Psoas muscle (tissue), 8 donors: ENCODE data around the gene TFF1. TPM values are rescaled to one million over a fixed set of nuclear protein-coding genes. Genes with fewer than 3 reads are reported as not detected.
A peak's percentile ranks its signal among the peaks of the same experiment; 100 is the strongest.

ENCODE experiments used
- ATAC-seq, 4 donors: fragments of 200-7000 bp; cut with Tn5 transposase; one replicate each; pipeline ENCODE4 v1.9.1; 2020; ENCODE audit warnings: moderate library complexity in 3 of 4, mild to moderate bottlenecking in 2 of 4
- DNase-seq, 2 donors: peaks; one replicate each; pipeline ENCODE4 v3.0.0-alpha.2; 2020
- H3K27ac ChIP-seq: fragments of 200-600 bp; one replicate; pipeline ENCODE4 v1.8.0; 2022
- H3K27me3 ChIP-seq, 3 donors: fragments of 200-600 bp in 1 of 3; one replicate each; pipeline versions ENCODE4 v1.6.1 to v1.8.0; 2013 to 2022; ENCODE audit warnings: low read length in 2 of 3, mild to moderate bottlenecking in 2 of 3, moderate library complexity in 1 of 3; ENCODE audit not compliant: insufficient read depth in 3 of 3
- H3K36me3 ChIP-seq, 2 donors: fragments of 200-600 bp in 1 of 2; one replicate each; pipeline versions ENCODE4 v1.6.1 to v1.8.0; 2013 to 2022; ENCODE audit warnings: low read depth in 1 of 2, mild to moderate bottlenecking in 1 of 2, moderate library complexity in 1 of 2; ENCODE audit not compliant: insufficient read depth in 1 of 2
- H3K4me1 ChIP-seq: fragments of 200-600 bp; one replicate; pipeline ENCODE4 v1.8.0; 2022
- H3K4me3 ChIP-seq: fragments of 200-600 bp; one replicate; pipeline ENCODE4 v1.8.0; 2022; ENCODE audit warnings: mild to moderate bottlenecking
- H3K9me3 ChIP-seq: fragments of 200-600 bp; one replicate; pipeline ENCODE4 v1.8.0; 2022
- WGBS, 3 donors: extraction: QIAGEN DNeasy Blood & Tissue Kit; methylation state at CpG; one replicate each; pipeline versions ENCODE4 v1.1.6 to v1.1.7; 2013; 5-methylcytosine and 5-hydroxymethylcytosine counted together
- intact Hi-C, 2 donors: fragments of 100-400 bp; cut with DNase I; formaldehyde crosslinking; loops; one replicate each; pipeline versions ENCODE4 v1.11.0 to v1.14.2; 2022
- polyA plus RNA-seq, 3 donors: library from polyadenylated mRNA; stranded (reverse); fragments of 200-250 nt; gene quantifications; one replicate each; pipeline ENCODE4 v1.2.3, GENCODE V29; 2013
- total RNA-seq, 4 donors: library from RNA; stranded (reverse); fragmentation: NEBNext Ultra II Directional in 2 of 4; extraction: Animal tissue kit (Norgen Biotek cat#: 25700) in 2 of 4; gene quantifications; one replicate each; pipeline versions ENCODE4 v1.2.1 to v1.2.4, GENCODE V29; 2021 to 2023
- TF ChIP-seq, protein P1 (sequence below): fragments of 200-600 bp; IDR thresholded peaks from one replicate; pipeline ENCODE4 v1.8.0; 2022; ENCODE audit warnings: antibody characterized with exemption
- donor health status: healthy with polysubstance abuse.
- donor health status: DM: no; HTN: no; CAD: no; lungs with moderate emphysema.
- donor health status: Bipolar disorder and iron deficiency.
- donor health status: healthy.
- donor health status: DM: yes; HTN: yes; CAD: no.
- donor health status: DM: no; HTN: no; CAD: no.
- donor health status: DM: no; HTN: no; CAD: no.
- donor health status: DM: yes; HTN: yes; CAD: no.

Gene TFF1
- total and polyA plus RNA-seq, 7 donors = 0.16 TPM; not detected in 6

- no peaks in the 10 kb centered on the region for H3K9me3 ChIP-seq
- H3K27ac ChIP-seq = no peak overlapping the region
- DNase-seq (no peak), ATAC-seq (no peak)
- no peak overlapping the region for H3K4me3 ChIP-seq
- WGBS, 3 donors = 65 to 73% (median 68%) methylated on average over 8 of the region's 8 CpGs
- intact Hi-C loops = no loop called here
- no peaks in the 10 kb centered on the region for H3K4me1 ChIP-seq
- H3K36me3 ChIP-seq = no peaks in the 10 kb centered on the region
- TF ChIP-seq, protein P1, sequence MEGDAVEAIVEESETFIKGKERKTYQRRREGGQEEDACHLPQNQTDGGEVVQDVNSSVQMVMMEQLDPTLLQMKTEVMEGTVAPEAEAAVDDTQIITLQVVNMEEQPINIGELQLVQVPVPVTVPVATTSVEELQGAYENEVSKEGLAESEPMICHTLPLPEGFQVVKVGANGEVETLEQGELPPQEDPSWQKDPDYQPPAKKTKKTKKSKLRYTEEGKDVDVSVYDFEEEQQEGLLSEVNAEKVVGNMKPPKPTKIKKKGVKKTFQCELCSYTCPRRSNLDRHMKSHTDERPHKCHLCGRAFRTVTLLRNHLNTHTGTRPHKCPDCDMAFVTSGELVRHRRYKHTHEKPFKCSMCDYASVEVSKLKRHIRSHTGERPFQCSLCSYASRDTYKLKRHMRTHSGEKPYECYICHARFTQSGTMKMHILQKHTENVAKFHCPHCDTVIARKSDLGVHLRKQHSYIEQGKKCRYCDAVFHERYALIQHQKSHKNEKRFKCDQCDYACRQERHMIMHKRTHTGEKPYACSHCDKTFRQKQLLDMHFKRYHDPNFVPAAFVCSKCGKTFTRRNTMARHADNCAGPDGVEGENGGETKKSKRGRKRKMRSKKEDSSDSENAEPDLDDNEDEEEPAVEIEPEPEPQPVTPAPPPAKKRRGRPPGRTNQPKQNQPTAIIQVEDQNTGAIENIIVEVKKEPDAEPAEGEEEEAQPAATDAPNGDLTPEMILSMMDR = no peak
- peaks cover 0 to 32% (median 3%) of the 10 kb centered on the region in 3 donors for H3K27me3 ChIP-seq
These were observed 27.2 kb upstream of the TFF1 start for GRCh38 chr21:42393443-42393950.

DNA sequence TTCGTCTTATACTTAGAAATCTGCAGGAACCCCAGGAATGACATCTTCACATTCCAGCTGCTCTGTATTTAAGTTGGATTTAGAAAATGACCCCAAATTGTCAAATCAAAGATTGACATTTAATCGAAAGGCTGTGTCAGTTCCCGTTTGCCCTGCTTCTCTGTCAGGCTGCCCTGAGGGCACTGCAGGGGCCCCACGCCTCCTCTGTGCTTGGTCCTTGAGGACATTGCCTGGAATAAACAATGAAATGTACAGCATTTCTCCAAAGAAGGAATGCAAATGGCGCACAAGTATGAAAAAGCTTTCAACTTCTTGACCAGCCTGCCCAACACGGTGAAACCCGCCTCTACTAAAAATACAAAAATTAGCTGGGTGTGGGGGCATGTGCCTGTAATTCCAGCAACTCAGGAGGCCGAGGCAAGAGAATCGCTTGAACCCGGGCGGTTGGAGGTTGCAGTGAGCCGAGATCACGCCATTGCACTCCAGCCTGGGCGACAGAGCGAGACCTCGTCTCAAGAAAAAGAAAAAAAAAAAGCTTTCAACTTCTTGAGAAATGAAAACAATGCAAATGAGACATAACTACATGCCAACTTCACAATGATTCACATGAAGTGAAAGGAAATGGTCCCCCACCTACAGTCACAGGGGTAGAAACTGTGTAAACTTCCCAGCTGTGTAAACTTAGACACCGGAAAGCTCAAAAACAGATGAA lies 26.6 kb upstream of the TFF1 start:
- H3K36me3 ChIP-seq = no peaks in the 10 kb centered on the region
- 76 to 82% (median 82%) methylated on average over 17 of the region's 17 CpGs for WGBS, 3 donors
- intact Hi-C loops = no loop called here
- H3K27me3 ChIP-seq = peaks cover 0 to 37% (median 3%) of the 10 kb centered on the region in 3 donors
- ATAC-seq = no peak
- H3K4me3 ChIP-seq = no peak overlapping the region
- DNase-seq = peak in 1 of 2 donors; percentile 6
- no peak overlapping the region for H3K27ac ChIP-seq
- TF ChIP-seq, protein P1 = no peak
- no peaks in the 10 kb centered on the region for H3K9me3 ChIP-seq
- no peaks in the 10 kb centered on the region for H3K4me1 ChIP-seq

DNA sequence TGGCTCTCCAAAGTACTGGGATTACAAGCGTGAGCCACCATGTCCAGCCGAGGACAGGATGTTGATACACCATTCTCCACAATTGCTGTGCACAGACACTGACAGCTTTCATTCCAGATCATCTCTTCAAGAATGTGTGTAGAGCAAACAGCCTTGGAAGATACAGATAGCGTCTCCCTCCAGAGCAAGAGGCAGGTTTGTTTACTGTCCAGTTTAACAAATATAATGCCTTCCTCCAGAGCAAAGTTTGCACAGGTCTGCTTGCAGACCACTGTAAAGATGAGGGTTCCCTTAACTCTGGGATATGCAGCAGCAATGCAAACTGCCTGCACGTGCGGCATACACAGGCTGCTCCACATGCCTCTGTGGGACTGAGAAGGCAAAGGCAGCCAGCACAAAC lies 25.0 kb upstream of the TFF1 start:
- no peaks in the 10 kb centered on the region for H3K9me3 ChIP-seq
- H3K4me1 ChIP-seq = no peaks in the 10 kb centered on the region
- no peak overlapping the region for H3K27ac ChIP-seq
- WGBS, 3 donors = 65 to 73% (median 68%) methylated on average over 5 of the region's 5 CpGs
- ATAC-seq (no peak), DNase-seq (peak in 1 of 2 donors; percentile 8)
- no peak overlapping the region for H3K4me3 ChIP-seq
- TF ChIP-seq, protein P1 = no peak
- intact Hi-C loops = no loop called here
- peaks cover 0 to 44% (median 5%) of the 10 kb centered on the region in 3 donors for H3K27me3 ChIP-seq
- H3K36me3 ChIP-seq = no peaks in the 10 kb centered on the region

GRCh38 chr21:42390696-42391095 lies 24.4 kb upstream of the TFF1 start:
- H3K4me3 ChIP-seq = no peak overlapping the region
- H3K4me1 ChIP-seq = no peaks in the 10 kb centered on the region
- DNase-seq (no peak), ATAC-seq (no peak)
- no peak overlapping the region for H3K27ac ChIP-seq
- TF ChIP-seq, protein P1 = no peak
- intact Hi-C loops = no loop called here
- WGBS, 3 donors = 47 to 54% (median 47%) methylated on average over 2 of the region's 2 CpGs
- no peaks in the 10 kb centered on the region for H3K36me3 ChIP-seq
- no peaks in the 10 kb centered on the region for H3K9me3 ChIP-seq
- peaks cover 0 to 44% (median 5%) of the 10 kb centered on the region in 3 donors for H3K27me3 ChIP-seq
